ENCODE data around the gene DACH1.

DACH1 gene

DNA sequence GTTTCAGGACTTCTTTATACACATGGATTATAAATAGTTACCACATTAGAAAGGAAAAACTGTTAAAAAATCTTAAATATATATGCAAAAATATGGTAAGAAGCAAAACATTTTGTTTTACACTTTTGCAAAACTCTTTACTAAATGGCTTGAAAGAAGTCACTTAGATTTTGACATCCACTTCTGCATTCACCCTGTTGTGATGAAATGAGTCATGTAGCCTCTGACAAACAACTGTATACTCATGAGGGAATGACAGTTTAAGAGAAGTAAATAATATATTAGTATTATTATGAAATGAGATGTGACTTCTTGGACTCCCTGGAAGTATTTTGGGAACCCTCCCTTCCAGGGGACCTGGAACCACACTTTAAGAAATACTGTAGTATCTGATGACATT is 275.6 kb downstream of the DACH1 start:
- H3K9ac ChIP-seq (ENCODE audit: low read length), result no peak overlapping the region
- no peaks in the 10 kb centered on the region for H3K36me3 ChIP-seq (replicated peaks; ENCODE audit: low read depth, low read length)
- H3K4me3 ChIP-seq (ENCODE audit: low read length), result no peak overlapping the region
- no peaks in the 10 kb centered on the region for H3K27me3 ChIP-seq (ENCODE audit: low read depth, low read length)
- H3K9me3 ChIP-seq (ENCODE audit: insufficient read depth, low read length), result no peaks in the 10 kb centered on the region
- no peak overlapping the region for H3K4me2 ChIP-seq (ENCODE audit: low read length)
- H4K20me1 ChIP-seq (ENCODE audit: insufficient read depth, low read length), result no peaks in the 10 kb centered on the region
- no peaks in the 10 kb centered on the region for H3K79me2 ChIP-seq (ENCODE audit: low read length)
- H3K27ac ChIP-seq (ENCODE audit: low read length), result no peak overlapping the region
- no peak for TF ChIP-seq EZH2phosphoT487 (IDR thresholded peaks at IDR 0.05; ENCODE audit: low read depth)
- TF ChIP-seq, protein P1, sequence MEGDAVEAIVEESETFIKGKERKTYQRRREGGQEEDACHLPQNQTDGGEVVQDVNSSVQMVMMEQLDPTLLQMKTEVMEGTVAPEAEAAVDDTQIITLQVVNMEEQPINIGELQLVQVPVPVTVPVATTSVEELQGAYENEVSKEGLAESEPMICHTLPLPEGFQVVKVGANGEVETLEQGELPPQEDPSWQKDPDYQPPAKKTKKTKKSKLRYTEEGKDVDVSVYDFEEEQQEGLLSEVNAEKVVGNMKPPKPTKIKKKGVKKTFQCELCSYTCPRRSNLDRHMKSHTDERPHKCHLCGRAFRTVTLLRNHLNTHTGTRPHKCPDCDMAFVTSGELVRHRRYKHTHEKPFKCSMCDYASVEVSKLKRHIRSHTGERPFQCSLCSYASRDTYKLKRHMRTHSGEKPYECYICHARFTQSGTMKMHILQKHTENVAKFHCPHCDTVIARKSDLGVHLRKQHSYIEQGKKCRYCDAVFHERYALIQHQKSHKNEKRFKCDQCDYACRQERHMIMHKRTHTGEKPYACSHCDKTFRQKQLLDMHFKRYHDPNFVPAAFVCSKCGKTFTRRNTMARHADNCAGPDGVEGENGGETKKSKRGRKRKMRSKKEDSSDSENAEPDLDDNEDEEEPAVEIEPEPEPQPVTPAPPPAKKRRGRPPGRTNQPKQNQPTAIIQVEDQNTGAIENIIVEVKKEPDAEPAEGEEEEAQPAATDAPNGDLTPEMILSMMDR (IDR thresholded peaks at IDR 0.05; ENCODE audit: low read depth, low read length), result no peak
- H3K4me1 ChIP-seq (ENCODE audit: low read length), result no peaks in the 10 kb centered on the region
- no peak overlapping the region for H2AFZ ChIP-seq (ENCODE audit: low read depth, low read length)

DNA sequence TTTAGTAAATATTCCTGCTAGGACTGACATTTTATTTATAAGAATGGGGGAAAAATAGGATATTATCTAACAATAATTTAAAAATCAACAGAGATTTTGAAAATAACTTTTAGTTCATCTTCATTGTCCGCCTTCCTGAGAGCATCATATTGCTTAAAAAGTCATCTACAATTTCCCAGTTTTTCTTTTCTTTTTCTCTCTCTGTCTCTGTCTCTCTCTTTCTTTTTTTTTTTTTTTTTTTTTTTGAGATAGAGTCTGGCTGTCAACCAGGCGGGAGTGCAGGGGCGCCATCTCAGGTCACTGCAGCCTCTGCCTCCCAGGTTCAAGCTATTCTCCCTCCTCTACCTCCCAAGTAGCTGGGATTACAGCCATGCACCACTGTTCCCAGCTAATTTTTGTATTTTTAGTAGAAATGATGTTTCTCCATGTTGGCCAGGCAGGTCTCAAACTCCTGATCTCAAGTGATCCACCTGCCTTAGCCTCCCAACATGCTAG is 276.3 kb downstream of the DACH1 start:
- Histone ChIP-seq H4K20me1 (ENCODE audit: insufficient read depth, low read length) (no peaks in the 10 kb centered on the region), H3K9me3 (ENCODE audit: insufficient read depth, low read length) (no peaks in the 10 kb centered on the region), H3K79me2 (ENCODE audit: low read length) (no peaks in the 10 kb centered on the region), H2AFZ (ENCODE audit: low read depth, low read length) (no peak overlapping the region), H3K4me3 (ENCODE audit: low read length) (no peak overlapping the region), H3K4me1 (ENCODE audit: low read length) (no peaks in the 10 kb centered on the region), H3K27me3 (ENCODE audit: low read depth, low read length) (no peaks in the 10 kb centered on the region), H3K4me2 (ENCODE audit: low read length) (no peak overlapping the region), H3K9ac (ENCODE audit: low read length) (no peak overlapping the region), H3K27ac (ENCODE audit: low read length) (no peak overlapping the region), H3K36me3 (replicated peaks; ENCODE audit: low read depth, low read length) (no peaks in the 10 kb centered on the region)
- no peak for TF ChIP-seq EZH2phosphoT487 (IDR thresholded peaks at IDR 0.05; ENCODE audit: low read depth)
- TF ChIP-seq, protein P1 (IDR thresholded peaks at IDR 0.05; ENCODE audit: low read depth, low read length), result no peak

DNA sequence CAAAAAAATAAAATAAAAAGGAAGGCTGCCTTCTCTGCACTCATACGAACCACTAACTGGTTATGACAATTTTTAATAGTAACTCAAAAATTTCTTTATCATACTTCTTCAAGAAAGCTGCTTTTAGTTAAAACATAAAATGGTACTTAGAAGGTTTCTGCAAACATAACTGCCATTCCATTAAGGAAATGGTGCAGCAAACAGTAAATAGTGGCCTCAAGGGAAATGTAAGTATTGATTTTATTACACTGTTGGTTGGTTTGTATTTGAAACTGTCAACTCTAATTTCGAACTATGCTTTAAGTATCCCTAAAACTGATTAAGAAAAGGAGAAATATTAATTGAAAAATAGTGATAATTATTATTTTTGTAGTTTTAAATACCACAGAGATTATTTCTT is 278.0 kb downstream of the DACH1 start:
- no peak for TF ChIP-seq EZH2phosphoT487 (IDR thresholded peaks at IDR 0.05; ENCODE audit: low read depth)
- TF ChIP-seq, protein P1 (IDR thresholded peaks at IDR 0.05; ENCODE audit: low read depth, low read length), result no peak
- Histone ChIP-seq H4K20me1 (ENCODE audit: insufficient read depth, low read length) (no peaks in the 10 kb centered on the region), H3K9ac (ENCODE audit: low read length) (no peak overlapping the region), H3K9me3 (ENCODE audit: insufficient read depth, low read length) (no peaks in the 10 kb centered on the region), H3K4me3 (ENCODE audit: low read length) (no peak overlapping the region), H3K27me3 (ENCODE audit: low read depth, low read length) (no peaks in the 10 kb centered on the region), H2AFZ (ENCODE audit: low read depth, low read length) (no peak overlapping the region), H3K79me2 (ENCODE audit: low read length) (no peaks in the 10 kb centered on the region), H3K27ac (ENCODE audit: low read length) (no peak overlapping the region), H3K4me1 (ENCODE audit: low read length) (no peaks in the 10 kb centered on the region), H3K36me3 (replicated peaks; ENCODE audit: low read depth, low read length) (no peaks in the 10 kb centered on the region), H3K4me2 (ENCODE audit: low read length) (no peak overlapping the region)

- no peak for TF ChIP-seq EZH2phosphoT487 (IDR thresholded peaks at IDR 0.05; ENCODE audit: low read depth)
- TF ChIP-seq, protein P1 (IDR thresholded peaks at IDR 0.05; ENCODE audit: low read depth, low read length), result no peak
- Histone ChIP-seq H3K27ac (ENCODE audit: low read length) (no peak overlapping the region), H3K9ac (ENCODE audit: low read length) (no peak overlapping the region)
Measured at GRCh38 chr13:71587817-71588216, 279.2 kb downstream of the DACH1 start.

More at GRCh38 chr13:71587817-71588216, 279.2 kb downstream of the DACH1 start:
- H3K4me1 ChIP-seq (ENCODE audit: low read length), result no peaks in the 10 kb centered on the region
- no peak overlapping the region for H3K4me3 ChIP-seq (ENCODE audit: low read length)
- no peak overlapping the region for H3K4me2 ChIP-seq (ENCODE audit: low read length)
- no peak overlapping the region for H2AFZ ChIP-seq (ENCODE audit: low read depth, low read length)
- H3K36me3 ChIP-seq (replicated peaks; ENCODE audit: low read depth, low read length), result no peaks in the 10 kb centered on the region
- no peaks in the 10 kb centered on the region for H3K27me3 ChIP-seq (ENCODE audit: low read depth, low read length)
- no peaks in the 10 kb centered on the region for H3K9me3 ChIP-seq (ENCODE audit: insufficient read depth, low read length)
- H3K79me2 ChIP-seq (ENCODE audit: low read length), result no peaks in the 10 kb centered on the region
- no peaks in the 10 kb centered on the region for H4K20me1 ChIP-seq (ENCODE audit: insufficient read depth, low read length)
